Posterior vena cava (tissue), 2 donors: ENCODE results near the gene PXDN. TPM values are rescaled to one million over a fixed set of nuclear protein-coding genes. Genes with fewer than 3 reads are reported as not detected.

ENCODE experiments used
- DNase-seq: peaks from one replicate; pipeline ENCODE4 v3.0.0-alpha.2; 2020; ENCODE audit warnings: low spot score
- intact Hi-C, 2 donors: fragments of 100-400 bp; cut with DNase I; formaldehyde crosslinking; loops; one replicate each; pipeline versions ENCODE4 v1.14.1 to v1.14.2; 2022 to 2023
- total RNA-seq, 2 donors: library from RNA; stranded (reverse); fragmentation: NEBNext Ultra II Directional; extraction: Animal tissue kit (Norgen Biotek cat#: 25700); gene quantifications; one replicate each; pipeline ENCODE4 v1.2.1, GENCODE V29; 2021
- donor health status: DM: yes; HTN: yes; CAD: no.
- donor health status: DM: yes; HTN: yes; CAD: no.

PXDN gene
- total RNA-seq, 2 donors from 2014 or later: 75.3 to 85.8 TPM

DNA sequence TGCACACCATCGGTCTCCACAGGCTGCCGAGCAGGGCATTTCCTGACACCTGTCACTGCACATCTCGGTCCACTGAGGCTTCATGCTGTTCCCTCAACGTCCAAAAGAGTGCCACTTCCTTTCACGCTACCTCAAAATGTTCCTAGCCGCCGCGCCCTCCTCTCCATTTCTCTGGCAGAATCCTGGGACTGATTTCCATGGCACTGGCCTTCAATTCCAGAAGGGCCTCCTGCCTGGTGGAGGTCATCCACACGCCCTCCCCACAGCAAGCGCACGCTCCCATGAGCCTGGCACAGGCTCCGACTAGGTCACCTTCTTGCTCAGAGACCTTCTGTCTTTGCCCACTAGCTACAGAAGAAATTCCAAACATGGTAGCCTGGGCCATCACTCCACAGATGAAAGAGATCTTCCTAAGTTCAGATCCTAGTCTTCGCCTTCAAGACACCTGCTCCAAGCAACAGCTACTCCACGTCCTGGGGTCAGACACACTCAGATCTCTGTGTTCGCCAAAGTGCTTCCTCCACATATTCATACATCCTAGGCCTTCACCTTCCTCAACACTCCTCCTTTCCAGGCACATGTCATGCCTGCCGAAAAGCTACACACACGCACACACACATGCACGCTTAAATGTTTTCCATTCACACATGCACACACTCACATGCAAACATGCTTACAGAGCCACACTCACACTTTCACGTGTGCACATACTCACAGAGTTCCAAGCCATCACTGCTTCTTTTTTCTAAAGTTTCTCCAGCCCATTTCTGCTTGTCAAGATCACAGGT lies 94.0 kb downstream of the PXDN start:
- DNase-seq: peak; percentile 50
- intact Hi-C loops: loop anchor here in 1 of 2 donors (10.0 kb wide), 1 partner anchor 95 kb away; the partner anchor contains the start of gene PXDN

DNA sequence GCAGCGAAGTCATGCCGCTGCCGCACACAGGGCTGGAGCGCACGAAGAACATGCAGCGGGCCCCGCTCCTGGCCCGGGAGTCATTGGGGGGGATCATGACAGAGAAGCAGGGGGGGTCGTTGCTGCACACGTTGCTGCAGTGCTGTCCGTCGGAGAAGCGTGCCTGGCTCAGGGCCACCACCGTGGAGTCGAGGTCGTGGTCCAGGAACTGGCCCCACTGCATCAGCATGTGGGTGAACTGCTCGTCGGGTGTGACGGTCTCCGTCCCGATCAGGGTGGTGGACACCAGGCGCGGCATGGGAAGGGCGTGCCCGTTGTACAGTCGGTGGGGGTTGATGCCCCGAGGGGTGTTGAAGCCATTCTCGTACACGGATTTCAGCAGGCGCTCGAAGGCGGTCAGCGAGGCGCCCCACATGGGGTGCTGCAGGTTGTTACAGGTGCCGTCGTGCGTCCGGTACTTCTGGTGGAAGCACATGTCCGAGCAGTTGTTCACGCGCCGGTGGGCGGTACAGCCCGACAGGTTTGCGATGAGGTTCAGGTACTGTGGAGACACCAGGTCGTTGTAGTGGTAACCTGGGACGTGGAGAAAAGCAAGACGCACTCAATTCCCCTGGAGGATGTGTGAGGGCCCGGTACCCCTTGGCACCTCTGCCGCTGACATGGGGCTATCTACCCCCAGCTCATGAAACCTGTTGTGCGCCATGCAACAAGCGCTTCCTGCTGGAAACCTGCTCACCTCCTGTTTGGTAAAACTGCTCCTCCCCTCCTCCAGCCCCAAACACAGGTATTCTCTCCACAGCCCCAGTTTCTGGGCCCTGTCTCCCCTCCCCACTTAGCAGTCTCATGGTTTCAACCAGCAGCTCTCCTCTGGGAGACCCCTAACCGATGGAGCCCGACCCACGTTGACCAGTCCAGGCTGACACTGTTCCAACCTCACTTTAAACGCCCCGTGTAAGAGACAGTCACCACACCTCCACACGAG lies 94.9 kb downstream of the PXDN start:
- intact Hi-C loops: loop anchor here in 1 of 2 donors (10.0 kb wide), 1 partner anchor 95 kb away; the partner anchor contains the start of gene PXDN

DNA sequence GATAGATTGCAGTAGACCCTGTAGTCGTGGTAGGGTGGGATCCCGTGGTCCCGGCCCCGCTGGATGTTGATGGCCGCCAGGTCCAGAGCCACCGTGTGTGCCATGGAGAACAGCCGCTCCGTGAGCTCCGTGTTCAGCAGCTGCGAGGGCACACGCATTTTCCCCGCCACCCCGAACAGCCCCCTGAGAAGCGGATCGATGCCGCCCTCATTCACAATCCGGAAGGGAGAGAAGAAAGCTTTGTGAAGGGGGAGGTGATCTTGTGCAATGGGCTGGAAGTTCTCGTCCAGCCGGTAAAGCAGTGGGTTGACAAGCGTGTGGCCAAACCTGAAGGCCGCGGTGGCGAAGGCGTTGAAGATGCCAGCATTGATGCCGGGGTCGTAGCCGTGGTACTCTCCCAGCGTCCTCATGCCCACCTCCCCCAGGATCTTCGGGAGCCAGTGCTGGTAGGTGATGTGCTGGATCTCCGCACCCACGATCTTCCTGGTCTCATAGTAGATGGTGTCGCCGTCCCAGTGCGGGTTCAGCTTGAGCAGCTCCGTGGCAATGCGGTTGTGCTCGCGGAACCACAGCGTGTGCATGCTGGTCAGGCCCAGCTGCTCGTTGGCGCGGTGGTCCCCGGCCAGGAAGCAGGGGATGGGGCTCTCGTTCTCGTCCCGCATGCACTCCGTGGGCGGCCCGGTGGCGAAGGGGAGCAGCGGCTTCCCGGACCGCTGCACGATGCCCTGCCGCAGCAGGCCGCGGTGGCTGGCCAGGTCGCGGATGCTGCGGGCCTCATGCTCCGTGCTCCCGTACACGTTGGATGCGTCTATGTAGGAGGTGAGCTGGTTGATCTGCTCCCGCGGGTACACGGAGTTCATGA lies 95.8 kb downstream of the PXDN start:
- intact Hi-C loops: no loop called here
- peak; percentile 67 for DNase-seq

More for the DNA sequence above, 94.9 kb downstream of the PXDN start:
- peak; percentile 73 for DNase-seq

DNA sequence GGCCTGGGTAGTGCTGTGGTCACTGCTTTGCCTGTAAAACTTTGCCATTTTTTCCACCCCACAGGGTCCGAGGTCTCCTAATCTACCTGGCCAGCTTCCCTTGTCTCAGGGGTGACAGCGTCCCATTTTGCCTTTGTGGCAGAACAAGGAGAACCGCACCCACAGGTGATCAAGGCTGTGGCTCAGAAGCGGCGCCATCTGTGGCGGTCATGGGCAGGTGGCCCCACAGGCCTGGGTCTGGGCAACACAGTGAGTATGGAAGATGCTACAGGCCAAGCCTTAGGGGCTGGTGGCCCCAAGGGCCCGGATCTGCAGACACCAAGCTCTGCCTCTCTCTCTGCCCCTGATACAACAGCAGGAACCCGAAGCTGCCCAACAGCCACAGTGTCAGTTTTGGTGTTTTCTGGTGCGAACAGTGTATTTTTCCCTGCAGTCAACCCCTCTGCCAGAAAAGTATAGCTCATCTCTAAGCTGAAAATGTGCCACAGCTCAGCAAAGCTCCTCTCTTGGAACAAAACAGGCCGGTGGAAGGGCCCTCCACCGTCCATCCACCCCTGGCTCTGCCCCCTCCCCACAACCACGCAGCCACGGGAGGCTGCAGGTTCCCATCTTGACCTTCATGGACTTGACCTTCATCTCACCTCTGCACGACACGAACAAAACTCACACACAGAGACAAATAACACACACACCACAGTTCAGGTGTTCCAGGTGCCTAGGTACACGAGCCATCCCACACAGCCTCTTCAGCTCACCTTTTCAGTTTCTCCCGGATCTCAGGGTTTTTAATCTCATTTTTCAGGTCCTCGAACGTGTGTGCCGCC lies 96.7 kb downstream of the PXDN start:
- peak; percentile 68 for DNase-seq
- intact Hi-C loops: no loop called here

DNA sequence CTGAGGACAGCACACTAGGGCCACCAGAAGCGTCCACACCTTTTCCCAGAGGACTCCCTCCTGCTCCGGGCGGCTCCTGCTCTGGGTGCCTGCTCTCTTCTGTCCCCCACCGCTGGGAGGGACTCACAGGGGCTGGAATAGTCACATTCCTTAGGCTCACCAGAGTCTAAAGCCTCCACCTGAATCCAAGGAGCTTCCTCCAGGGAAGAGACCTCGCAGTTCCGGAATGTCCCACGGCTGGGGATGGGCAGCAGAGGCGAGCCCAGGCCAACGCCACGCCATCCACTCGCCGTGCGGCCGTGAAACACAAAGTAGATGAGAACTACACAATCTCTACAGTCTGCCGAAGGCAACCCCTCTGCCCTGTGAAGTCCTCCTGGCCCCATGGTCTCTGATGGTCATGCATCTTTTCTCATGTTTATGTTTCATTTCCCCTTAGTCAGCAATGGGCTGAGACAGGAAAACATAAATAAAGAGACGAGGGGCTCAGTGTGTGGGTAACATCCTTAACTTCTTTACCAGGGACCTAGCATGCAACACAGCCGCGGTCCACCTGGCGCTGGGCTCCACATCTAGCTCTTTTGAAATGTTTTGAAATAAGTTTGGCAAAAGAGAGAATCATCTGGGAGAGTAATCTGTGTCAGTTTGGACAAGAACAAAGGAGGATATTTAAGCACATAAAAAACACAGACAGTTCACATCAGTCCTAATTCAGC lies 98.4 kb downstream of the PXDN start:
- intact Hi-C loops: no loop called here
- peak; percentile 43 for DNase-seq

DNA sequence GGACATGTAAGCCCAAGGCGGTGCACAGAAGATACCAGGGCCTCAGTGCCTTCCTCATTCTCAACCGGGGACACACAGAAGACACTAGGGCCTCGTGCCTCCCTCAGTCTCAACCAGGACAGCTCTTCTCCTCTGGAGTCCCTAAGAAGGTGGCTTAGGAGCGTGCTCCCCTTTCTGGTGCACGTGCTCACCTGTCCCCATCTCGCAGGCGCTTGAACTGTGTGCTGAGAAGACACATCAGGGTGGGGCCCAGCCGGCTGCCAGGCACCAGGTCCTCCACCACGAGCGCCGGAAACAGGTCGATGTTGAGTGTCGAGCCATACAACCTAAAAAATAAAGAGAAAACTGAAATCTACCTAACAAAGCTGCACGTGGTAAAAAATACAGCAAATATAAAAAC lies 99.9 kb downstream of the PXDN start:
- peak; percentile 66 for DNase-seq

DNA sequence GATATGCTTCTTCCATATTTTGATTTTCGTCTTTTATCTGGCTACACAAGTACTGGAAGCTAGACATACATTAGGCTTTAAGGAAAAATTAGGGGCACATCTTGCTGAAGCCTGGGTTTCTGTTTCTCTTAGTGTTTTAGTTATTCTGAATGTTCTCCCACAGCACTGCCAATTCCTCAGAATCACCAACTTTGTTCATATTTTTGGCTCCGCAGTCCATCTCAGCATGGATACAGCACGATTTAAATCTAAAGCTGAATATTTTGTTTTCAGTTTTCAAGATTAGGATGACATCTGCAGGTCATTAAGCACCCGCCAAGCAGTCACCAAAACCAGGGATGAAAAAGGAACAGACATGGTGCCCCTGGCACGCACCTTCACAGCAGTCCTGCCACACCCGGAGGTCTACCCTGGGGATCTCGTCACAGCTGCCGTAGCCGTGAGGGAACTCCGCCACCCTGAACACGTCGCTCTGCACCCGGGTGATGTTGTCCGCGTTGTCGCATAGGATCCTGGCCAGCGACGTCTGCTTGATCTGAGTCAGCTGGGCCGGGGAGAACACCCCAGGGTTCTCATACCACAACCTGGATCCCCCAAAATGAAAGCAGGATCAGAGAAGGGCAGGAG lies 101.2 kb downstream of the PXDN start:
- DNase-seq: peak; percentile 54

More for the DNA sequence above, 99.9 kb downstream of the PXDN start:
- intact Hi-C loops: no loop called here

DNA sequence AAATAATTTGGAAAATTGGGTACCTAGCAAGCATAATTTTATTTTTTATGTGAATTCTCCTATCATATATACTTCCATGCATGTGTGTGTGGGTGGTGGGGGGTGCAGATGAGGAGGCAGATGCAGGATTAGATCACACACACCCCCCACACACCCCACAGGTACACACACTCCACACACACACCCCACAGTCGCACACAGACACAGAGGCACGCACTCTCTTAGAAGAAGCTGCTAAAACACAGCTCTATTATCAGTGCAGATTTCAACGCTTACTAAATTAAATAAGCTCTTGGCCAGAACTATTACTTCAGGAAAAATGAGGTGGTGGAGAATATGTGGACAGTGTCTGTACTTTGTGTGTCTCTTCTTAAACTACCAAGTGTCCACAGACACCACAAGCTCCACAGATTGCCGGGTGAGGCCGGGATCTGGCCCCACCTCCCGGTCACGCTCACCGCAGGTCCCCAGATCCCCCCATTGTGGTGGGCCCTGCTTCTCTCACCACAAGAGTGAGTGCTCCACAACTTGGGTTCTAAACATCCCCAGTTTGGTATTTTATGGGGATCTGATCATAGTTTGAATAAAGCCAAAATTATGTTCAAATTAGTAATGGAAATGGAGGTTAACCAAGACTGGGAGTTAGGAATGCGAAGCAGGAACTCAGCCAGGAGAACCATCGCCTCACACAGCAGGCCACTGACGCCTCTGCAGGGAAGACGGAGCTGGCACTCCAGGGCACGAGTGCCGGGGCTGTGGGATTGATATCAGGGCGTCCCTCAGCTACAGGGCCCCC lies 102.1 kb downstream of the PXDN start:
- intact Hi-C loops: no loop called here
- peak; percentile 57 for DNase-seq

More for the DNA sequence above, 101.2 kb downstream of the PXDN start:
- intact Hi-C loops: no loop called here

DNA sequence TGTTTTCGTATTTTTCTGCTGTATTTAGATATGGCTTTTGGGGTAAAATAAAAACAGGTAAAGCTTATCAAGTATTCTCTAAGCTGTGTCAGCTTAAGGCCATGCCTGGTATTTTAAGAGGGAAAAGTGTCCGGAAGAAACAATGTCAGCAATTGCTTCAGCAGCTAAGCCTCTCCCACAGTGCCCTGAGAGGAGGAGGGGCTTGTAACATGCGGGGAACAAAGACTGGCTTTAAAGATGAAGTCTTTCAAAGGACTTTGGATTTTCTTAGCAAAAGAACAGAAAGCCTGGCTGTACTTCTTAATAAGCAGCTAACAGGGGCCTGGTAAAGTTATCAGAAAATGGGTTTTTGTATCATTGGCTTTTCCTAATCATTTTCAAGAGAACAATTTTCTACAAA lies 102.8 kb downstream of the PXDN start:
- intact Hi-C loops: no loop called here
- no peak for DNase-seq

DNA sequence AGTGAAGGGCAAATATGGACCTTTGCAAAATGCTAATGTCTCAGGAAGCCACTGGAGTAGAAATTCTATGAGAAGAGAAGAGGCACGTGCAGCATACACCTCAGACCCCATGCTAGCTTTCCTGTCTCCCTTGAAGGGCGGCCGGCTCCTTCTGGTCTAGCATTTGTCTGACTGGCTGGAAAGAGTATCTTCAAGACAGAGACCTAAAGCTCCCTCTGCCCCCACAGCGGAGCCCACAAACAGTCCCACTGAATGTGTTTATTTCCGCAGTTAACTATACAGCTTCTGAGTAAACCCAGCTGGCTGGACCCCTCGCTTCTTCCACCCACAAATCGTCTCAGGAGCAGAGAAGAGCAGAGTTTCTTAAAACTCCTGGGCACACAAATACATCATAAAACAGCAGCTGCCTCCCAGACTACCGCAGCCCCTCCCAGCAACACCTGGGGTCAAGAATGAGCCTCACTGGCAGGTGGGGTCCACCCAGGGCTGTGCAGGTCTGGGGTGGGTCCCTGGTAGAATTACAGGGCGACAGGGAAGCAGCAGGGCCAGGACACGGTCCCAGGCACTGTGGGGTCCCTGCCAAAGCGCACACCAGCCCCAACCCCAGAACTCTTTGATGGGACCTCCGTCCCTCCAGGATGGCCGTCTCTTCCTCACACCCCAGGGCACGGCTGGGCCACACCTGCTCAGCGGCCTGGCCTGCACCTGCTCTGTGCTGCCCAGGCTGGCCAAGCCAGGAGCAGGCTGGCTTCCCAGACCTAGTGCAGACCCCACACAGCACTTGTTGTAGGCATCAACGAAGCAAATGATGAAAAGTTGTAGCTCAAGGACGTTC lies 103.8 kb downstream of the PXDN start:
- intact Hi-C loops: no loop called here
- peak; percentile 76 for DNase-seq

DNA sequence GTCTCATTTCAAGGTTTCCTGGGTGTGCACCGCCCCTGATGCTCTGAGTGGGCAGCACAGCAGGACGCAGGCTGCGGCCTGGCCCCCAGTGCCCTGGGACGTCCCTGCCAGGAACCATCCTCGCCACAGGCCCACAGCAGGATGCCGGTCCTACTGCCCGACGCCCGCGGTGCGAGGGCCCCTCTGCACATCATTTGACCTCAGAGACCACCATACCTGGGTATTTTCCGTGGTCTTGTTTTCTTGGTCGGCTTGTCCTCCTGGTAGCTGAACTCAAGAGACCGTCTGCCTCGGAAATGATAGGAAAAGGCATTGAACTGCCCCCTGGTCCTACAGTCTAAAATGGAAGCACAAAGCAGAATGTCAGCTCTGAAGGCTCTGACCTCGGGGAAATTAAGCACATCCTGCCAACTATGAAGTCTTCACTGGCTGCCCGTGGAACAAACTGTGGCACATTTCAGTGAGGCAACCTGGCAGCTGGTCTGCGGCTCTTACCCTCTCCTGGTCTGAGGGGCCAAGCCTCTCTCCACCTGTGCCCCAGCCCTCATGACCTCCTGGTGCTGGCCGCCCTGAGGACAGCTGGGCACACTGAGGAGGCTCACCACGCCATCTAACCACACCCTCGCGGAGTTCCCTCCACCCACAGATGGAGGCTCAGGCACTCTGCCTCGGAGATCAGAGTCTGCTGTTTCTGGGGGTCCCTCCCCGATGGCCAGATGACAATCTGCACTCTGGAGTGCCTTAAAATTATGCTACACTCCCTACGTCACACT lies 105.0 kb downstream of the PXDN start:
- DNase-seq: peak; percentile 66
- intact Hi-C loops: no loop called here

DNA sequence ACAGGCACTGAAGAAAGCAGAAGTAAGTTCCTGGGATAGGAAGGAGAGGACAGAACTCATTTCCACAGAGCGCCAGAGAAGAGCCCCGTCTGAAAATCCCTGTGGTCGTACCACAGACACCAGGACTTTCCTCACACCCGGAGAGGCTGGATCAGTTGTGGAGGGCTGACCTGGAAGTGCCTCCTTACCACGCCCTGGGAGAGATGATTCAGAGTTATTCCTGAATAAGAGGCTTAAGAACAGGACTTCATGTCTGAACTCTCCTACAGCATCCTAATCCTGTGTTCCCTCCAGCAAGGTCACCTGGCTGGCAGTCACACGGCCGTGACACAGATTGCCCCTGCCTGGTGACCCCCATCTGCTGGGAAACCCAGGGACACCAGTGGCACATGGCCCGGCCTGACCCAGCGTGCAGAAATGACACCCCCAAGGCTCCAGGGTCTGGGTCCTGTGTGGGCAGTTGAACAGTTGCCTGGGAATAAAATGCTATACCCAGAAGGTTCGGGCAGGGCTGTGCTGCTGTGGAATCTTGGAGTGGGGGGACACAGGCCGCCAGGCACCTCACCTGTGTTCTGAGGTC lies 105.9 kb downstream of the PXDN start:
- DNase-seq: peak; percentile 70

DNA sequence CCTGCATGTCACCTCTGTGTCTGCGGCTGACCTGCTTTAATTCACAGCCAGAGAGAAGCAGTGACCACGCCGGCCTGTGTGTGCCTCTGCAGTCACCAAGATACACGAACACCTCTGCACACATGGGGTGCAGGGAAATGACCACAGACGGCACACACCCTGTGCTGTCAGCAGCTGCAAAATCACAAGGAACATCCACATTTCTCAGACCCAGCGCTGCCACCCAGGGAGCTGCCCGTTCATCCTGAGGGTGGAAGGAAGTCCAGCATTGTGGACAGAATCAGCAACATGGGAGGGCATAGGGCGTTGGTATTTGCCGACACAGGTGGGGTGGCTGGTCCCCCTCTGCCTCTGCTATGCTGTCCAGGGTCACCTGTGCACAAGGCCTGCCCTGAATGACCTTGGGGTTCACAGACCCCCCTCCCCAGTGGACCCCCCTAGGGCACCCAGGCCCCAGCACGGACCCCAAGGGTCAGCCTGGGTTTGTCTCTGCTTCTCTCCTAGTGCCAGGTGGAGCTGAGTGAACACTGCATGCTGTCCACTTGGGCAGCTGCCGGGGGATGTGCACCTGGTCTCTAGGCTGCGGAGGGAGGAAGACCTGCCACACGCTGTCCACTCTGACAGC lies 107.4 kb downstream of the PXDN start:
- DNase-seq: peak; percentile 73
- intact Hi-C loops: no loop called here

More for the DNA sequence above, 105.9 kb downstream of the PXDN start:
- intact Hi-C loops: no loop called here

DNA sequence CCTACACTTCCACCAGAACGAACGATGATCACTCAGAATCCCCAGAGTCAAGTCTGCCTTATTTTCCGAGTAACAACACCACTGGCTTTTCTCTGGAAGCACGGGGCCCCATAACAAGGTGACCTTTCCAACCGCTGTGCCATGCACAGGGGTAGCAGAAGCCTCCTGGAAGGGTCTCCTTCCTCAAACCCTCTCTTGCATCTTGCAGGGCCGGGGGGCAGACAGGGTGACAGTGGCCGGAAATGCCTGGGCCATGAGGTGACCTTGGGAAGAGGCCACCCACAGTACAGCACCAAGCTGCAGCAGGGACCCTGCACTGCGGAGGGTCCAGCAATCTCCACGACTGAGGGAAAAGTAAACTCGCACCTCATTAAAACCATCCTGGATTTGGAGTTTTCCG lies 108.5 kb downstream of the PXDN start:
- peak; percentile 48 for DNase-seq
- intact Hi-C loops: no loop called here
